GM12878 (cell line): ENCODE data around the gene SNX33. TPM values are rescaled to one million over a fixed set of nuclear protein-coding genes. Genes with fewer than 3 reads are reported as not detected.
A peak's percentile ranks its signal among the peaks of the same experiment; 100 is the strongest.

Source experiments
- BRCA1 ChIP-seq: IDR thresholded peaks from 2 replicates; pipeline ENCODE4 v1.6.1; 2011; ENCODE audit warnings: low read depth, low read length, improper control_type of control experiment
- CHD2 ChIP-seq: IDR thresholded peaks from 2 replicates; pipeline ENCODE4 v1.6.1; 2011; ENCODE audit warnings: low read depth, low read length, improper control_type of control experiment, borderline replicate concordance
- FOXM1 ChIP-seq: IDR thresholded peaks from 2 replicates; pipeline ENCODE4 v1.6.1; 2012; ENCODE audit warnings: low read depth, mild to moderate bottlenecking, inconsistent platforms, low read length, moderate library complexity
- KAT2A ChIP-seq: conservative IDR thresholded peaks from 2 replicates; pipeline ENCODE4 v1.6.1; 2011; ENCODE audit warnings: low read depth, low read length; ENCODE audit not compliant: control insufficient read depth
- NFYA ChIP-seq: IDR thresholded peaks from 2 replicates; pipeline ENCODE4 v1.6.1; 2011; ENCODE audit warnings: low read depth, mild to moderate bottlenecking, low read length, improper control_type of control experiment, borderline replicate concordance
- POLR2AphosphoS2 ChIP-seq: IDR thresholded peaks from 2 replicates; pipeline ENCODE4 v1.6.1; 2011; ENCODE audit warnings: low read depth, mild to moderate bottlenecking, low read length, improper control_type of control experiment, moderate library complexity
- POU2F2 ChIP-seq: IDR thresholded peaks from 3 replicates; pipeline ENCODE4 v1.6.1; 2011; ENCODE audit warnings: low read depth, mild to moderate bottlenecking, low read length, borderline replicate concordance
- RAD51 ChIP-seq: fragments of 450-650 bp; IDR thresholded peaks from 2 replicates; pipeline ENCODE4 v1.6.1; 2016; ENCODE audit warnings: moderate library complexity, mild to moderate bottlenecking, inconsistent platforms
- RB1 ChIP-seq: fragments of 450-650 bp; formaldehyde crosslinking; IDR thresholded peaks from 2 replicates; pipeline ENCODE4 v1.6.1; 2017; ENCODE audit warnings: mild to moderate bottlenecking, borderline replicate concordance
- SIN3A ChIP-seq: IDR thresholded peaks from 2 replicates; pipeline ENCODE4 v1.6.1; 2012; ENCODE audit warnings: low read depth, low read length, improper control_type of control experiment
- SMAD1 ChIP-seq: fragments of 450-650 bp; IDR thresholded peaks from 2 replicates; pipeline ENCODE4 v1.6.1; 2018; ENCODE audit warnings: mild to moderate bottlenecking, low read depth; ENCODE audit not compliant: partially characterized antibody
- SPI1 ChIP-seq: IDR thresholded peaks from 2 replicates; pipeline ENCODE4 v1.6.1; 2011; ENCODE audit warnings: low read depth, mild to moderate bottlenecking, low read length, moderate library complexity, borderline replicate concordance; ENCODE audit not compliant: insufficient read depth
- STAT3 ChIP-seq: IDR thresholded peaks from 2 replicates; pipeline ENCODE4 v1.6.1; 2011; ENCODE audit warnings: low read depth, low read length, improper control_type of control experiment
- WRNIP1 ChIP-seq: IDR thresholded peaks from 2 replicates; pipeline ENCODE4 v1.6.1; 2011; ENCODE audit warnings: low read depth, low read length, improper control_type of control experiment, borderline replicate concordance
- ZZZ3 ChIP-seq: IDR thresholded peaks from 2 replicates; pipeline ENCODE4 v1.6.1; 2011; ENCODE audit warnings: low read depth; ENCODE audit not compliant: control insufficient read depth, insufficient read length
- polyA plus RNA-seq, 11 experiments: library from polyadenylated mRNA; depleted of rRNA in 4 of 11; unstranded in 6 of 11; stranded (reverse) in 5 of 11; fragments of >200 nt; fragmentation: Nextera tagmentation in 4 of 11; fragmentation: Illumina TruSeq in 1 of 11; extraction: Ambion mirVana in 4 of 11; extraction: Trizol in 1 of 11; gene quantifications; 1 replicate in 1 of 11; 2 replicates in 10 of 11; pipeline versions ENCODE4 v1.2.1 to v1.2.3, GENCODE V29; 2011 to 2016; ENCODE audit warnings: inconsistent platforms in 2 of 11, missing spikeins in 2 of 11, low read depth in 1 of 11
- total RNA-seq, 4 experiments: library from RNA; depleted of rRNA in 3 of 4; stranded (reverse); fragments of >200 nt in 3 of 4; fragmentation: Illumina TruSeq in 1 of 4; extraction: Trizol in 1 of 4; gene quantifications; 2 replicates each; pipeline versions ENCODE4 v1.2.1 to v1.2.3, GENCODE V29; 2013 to 2021
- TF ChIP-seq, protein P1 (sequence below): IDR thresholded peaks from 2 replicates; pipeline ENCODE4 v1.6.1; 2011; ENCODE audit warnings: low read depth, low read length, improper control_type of control experiment, borderline replicate concordance
- TF ChIP-seq, protein P2 (sequence below): IDR thresholded peaks from 2 replicates; pipeline ENCODE4 v1.6.1; 2012; ENCODE audit warnings: mild to moderate bottlenecking, low read depth, low read length
- TF ChIP-seq, protein P3 (sequence below): fragments of 450-650 bp; formaldehyde crosslinking; IDR thresholded peaks from 2 replicates; pipeline ENCODE4 v1.4.0; 2020; ENCODE audit warnings: mild to moderate bottlenecking, moderate library complexity

The SNX33 gene
- total and polyA plus RNA-seq, 10 of the 15 experiments (the other 5 are each of a cell fraction or from before 2014, with no cell fraction given), result 0.13 to 1.9 (median 0.55) TPM

DNA sequence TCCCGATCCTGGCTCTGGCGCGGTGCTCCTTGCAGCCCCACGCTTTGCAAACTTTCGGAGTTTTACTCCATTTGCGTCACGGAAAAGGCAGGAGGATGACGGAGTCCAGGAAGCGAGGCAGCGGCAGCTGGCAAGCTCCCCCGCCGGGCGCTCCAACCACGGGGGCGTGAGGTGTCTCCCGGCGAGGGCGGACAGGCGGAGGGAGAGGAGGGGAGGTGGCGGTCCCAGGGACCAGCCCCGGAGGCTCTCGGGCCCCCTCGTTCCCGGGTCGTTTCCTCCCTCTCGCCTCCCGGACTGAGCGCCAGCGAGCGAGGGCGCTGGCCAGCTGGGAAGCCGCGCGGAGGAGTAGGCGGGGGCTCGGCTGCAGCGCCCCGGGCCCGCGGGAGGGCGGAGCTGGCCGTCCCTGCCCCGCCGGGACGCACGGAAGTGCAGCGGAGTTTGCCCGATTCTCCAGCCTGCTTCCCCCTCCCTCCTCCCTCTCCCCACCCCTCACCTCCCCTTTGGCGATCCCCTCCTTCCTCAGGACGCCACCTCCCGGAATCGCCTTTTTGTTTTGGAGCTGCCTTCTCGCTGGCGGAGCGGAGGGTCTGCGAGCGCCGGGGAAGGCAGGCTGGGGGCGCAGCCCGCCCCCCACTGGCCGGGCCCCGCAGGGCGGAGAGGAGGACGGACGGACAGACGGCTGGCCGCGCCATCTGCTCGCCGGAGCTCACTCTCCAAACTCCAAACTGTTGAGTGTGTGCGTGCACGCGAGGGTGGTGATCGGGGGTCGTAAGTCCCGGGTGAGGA lies at the start of gene SNX33 (continued):
- no peak for TF ChIP-seq SIN3A
- no peak for TF ChIP-seq WRNIP1
- TF ChIP-seq POLR2AphosphoS2, result no peak
- TF ChIP-seq KAT2A, result no peak
- no peak for TF ChIP-seq STAT3
- 0 out of 2 replicates have a peak, but pooled peaks have one; percentile 36 for TF ChIP-seq CHD2
- TF ChIP-seq RB1, result 0 out of 2 replicates have a peak, but pooled peaks have one; percentile 5
- no peak for TF ChIP-seq SPI1
- TF ChIP-seq SMAD1, result no peak
- TF ChIP-seq FOXM1, result no peak
- no peak for TF ChIP-seq BRCA1
- no peak for TF ChIP-seq NFYA
- TF ChIP-seq, protein P1, sequence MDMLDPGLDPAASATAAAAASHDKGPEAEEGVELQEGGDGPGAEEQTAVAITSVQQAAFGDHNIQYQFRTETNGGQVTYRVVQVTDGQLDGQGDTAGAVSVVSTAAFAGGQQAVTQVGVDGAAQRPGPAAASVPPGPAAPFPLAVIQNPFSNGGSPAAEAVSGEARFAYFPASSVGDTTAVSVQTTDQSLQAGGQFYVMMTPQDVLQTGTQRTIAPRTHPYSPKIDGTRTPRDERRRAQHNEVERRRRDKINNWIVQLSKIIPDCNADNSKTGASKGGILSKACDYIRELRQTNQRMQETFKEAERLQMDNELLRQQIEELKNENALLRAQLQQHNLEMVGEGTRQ, result no peak
- no peak for TF ChIP-seq RAD51
- TF ChIP-seq, protein P2, sequence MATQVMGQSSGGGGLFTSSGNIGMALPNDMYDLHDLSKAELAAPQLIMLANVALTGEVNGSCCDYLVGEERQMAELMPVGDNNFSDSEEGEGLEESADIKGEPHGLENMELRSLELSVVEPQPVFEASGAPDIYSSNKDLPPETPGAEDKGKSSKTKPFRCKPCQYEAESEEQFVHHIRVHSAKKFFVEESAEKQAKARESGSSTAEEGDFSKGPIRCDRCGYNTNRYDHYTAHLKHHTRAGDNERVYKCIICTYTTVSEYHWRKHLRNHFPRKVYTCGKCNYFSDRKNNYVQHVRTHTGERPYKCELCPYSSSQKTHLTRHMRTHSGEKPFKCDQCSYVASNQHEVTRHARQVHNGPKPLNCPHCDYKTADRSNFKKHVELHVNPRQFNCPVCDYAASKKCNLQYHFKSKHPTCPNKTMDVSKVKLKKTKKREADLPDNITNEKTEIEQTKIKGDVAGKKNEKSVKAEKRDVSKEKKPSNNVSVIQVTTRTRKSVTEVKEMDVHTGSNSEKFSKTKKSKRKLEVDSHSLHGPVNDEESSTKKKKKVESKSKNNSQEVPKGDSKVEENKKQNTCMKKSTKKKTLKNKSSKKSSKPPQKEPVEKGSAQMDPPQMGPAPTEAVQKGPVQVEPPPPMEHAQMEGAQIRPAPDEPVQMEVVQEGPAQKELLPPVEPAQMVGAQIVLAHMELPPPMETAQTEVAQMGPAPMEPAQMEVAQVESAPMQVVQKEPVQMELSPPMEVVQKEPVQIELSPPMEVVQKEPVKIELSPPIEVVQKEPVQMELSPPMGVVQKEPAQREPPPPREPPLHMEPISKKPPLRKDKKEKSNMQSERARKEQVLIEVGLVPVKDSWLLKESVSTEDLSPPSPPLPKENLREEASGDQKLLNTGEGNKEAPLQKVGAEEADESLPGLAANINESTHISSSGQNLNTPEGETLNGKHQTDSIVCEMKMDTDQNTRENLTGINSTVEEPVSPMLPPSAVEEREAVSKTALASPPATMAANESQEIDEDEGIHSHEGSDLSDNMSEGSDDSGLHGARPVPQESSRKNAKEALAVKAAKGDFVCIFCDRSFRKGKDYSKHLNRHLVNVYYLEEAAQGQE, result no peak
- no peak for TF ChIP-seq ZZZ3
- TF ChIP-seq, protein P3, sequence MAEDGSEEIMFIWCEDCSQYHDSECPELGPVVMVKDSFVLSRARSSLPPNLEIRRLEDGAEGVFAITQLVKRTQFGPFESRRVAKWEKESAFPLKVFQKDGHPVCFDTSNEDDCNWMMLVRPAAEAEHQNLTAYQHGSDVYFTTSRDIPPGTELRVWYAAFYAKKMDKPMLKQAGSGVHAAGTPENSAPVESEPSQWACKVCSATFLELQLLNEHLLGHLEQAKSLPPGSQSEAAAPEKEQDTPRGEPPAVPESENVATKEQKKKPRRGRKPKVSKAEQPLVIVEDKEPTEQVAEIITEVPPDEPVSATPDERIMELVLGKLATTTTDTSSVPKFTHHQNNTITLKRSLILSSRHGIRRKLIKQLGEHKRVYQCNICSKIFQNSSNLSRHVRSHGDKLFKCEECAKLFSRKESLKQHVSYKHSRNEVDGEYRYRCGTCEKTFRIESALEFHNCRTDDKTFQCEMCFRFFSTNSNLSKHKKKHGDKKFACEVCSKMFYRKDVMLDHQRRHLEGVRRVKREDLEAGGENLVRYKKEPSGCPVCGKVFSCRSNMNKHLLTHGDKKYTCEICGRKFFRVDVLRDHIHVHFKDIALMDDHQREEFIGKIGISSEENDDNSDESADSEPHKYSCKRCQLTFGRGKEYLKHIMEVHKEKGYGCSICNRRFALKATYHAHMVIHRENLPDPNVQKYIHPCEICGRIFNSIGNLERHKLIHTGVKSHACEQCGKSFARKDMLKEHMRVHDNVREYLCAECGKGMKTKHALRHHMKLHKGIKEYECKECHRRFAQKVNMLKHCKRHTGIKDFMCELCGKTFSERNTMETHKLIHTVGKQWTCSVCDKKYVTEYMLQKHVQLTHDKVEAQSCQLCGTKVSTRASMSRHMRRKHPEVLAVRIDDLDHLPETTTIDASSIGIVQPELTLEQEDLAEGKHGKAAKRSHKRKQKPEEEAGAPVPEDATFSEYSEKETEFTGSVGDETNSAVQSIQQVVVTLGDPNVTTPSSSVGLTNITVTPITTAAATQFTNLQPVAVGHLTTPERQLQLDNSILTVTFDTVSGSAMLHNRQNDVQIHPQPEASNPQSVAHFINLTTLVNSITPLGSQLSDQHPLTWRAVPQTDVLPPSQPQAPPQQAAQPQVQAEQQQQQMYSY (CRISPR knock-in tag), result no peak
- no peak; the same call in 2 of the 3 replicates for TF ChIP-seq POU2F2
